GM12878 (cell line): ENCODE data around the gene SMG6. TPM values are rescaled to one million over a fixed set of nuclear protein-coding genes. Genes with fewer than 3 reads are reported as not detected.

Experiments
- ATAC-seq: fragments of 200-7000 bp; cut with Tn5 transposase; 3 replicates; pipeline ENCODE4 v1.9.1; 2020; ENCODE audit warnings: mild to moderate bottlenecking, moderate library complexity
- BruUV-seq: library from RNA; stranded (reverse); fragments of 400-500 nt; replicated peaks from 2 replicates; lab custom pipeline; 2021; lab: Mats Ljungman, UMichigan
- CTCF ChIA-PET: fragments of 300-600 bp; sonication (Branson Sonifier 250); formaldehyde crosslinking; extraction: SDS; loops from one replicate; lab custom pipeline; 2021; ENCODE audit warnings: inconsistent platforms; lab: Yijun Ruan, JAX
- POLR2A ChIA-PET: fragments of 350-600 bp; formaldehyde crosslinking; extraction: SDS; loops from one replicate; lab custom pipeline; 2021; ENCODE audit warnings: inconsistent platforms; lab: Charles Lee
- RAD21 ChIA-PET: fragments of 300-600 bp; sonication (Branson Sonifier 250); formaldehyde crosslinking; loops from one replicate; lab custom pipeline; 2023; ENCODE audit warnings: antibody characterized with exemption; ENCODE audit not compliant: unreplicated experiment; lab: Charles Lee
- SMC1A ChIA-PET: fragments of 300-600 bp; sonication (Branson Sonifier 250); formaldehyde crosslinking; loops from one replicate; lab custom pipeline; 2023; ENCODE audit not compliant: unreplicated experiment, uncharacterized antibody; lab: Charles Lee
- DNase-seq: peaks from one replicate; pipeline ENCODE4 v3.0.0-alpha.2; 2011; ENCODE audit warnings: low read depth, low spot score
- FAIRE-seq: peaks from 3 replicates; lab custom pipeline; 2011; peaks lifted over from hg19 to GRCh38; lab: Jason Lieb, UNC
- H2AFZ ChIP-seq: 2 replicates; pipeline ENCODE4 v1.6.0; 2011; ENCODE audit warnings: low read depth, low read length, control low read depth; ENCODE audit not compliant: control insufficient read depth
- H3K27ac ChIP-seq: 2 replicates; pipeline ENCODE4 v1.5.1; 2011; ENCODE audit warnings: control low read depth; ENCODE audit not compliant: control insufficient read depth, insufficient read depth
- H3K27me3 ChIP-seq, 2 experiments: replicated peaks in 1 of 2; 2 replicates each; pipeline versions ENCODE4 v1.6.0 to v1.6.1; 2011; ENCODE audit warnings: low read length in 1 of 2; ENCODE audit not compliant: control insufficient read depth in 2 of 2, insufficient read depth in 2 of 2
- H3K36me3 ChIP-seq, 2 experiments: 2 replicates each; pipeline ENCODE4 v1.5.1; 2011; ENCODE audit warnings: low read length in 1 of 2; ENCODE audit not compliant: control insufficient read depth in 2 of 2, insufficient read depth in 2 of 2
- H3K4me1 ChIP-seq: 2 replicates; pipeline ENCODE4 v1.6.1; 2011; ENCODE audit warnings: mild to moderate bottlenecking, low read length, moderate library complexity, mixed read lengths; ENCODE audit not compliant: control insufficient read depth, insufficient read depth
- H3K4me2 ChIP-seq: 2 replicates; pipeline ENCODE4 v1.6.0; 2011; ENCODE audit warnings: control low read depth; ENCODE audit not compliant: control insufficient read depth, insufficient read depth
- H3K4me3 ChIP-seq: fragments of 200-600 bp; sonication (generic); 2 replicates; pipeline ENCODE4 v1.5.1; 2016
- H3K79me2 ChIP-seq: 2 replicates; pipeline ENCODE4 v1.6.0; 2011; ENCODE audit warnings: low read length; ENCODE audit not compliant: control insufficient read depth, insufficient read depth
- H3K9ac ChIP-seq: 2 replicates; pipeline ENCODE4 v1.8.0; 2011; ENCODE audit warnings: low read length, control low read depth, mixed read lengths; ENCODE audit not compliant: control insufficient read depth, insufficient read depth
- H3K9me3 ChIP-seq: replicated peaks from 3 replicates; pipeline ENCODE4 v1.5.1; 2011; ENCODE audit warnings: mild to moderate bottlenecking, low read length; ENCODE audit not compliant: control insufficient read depth, insufficient read depth
- H4K20me1 ChIP-seq: 2 replicates; pipeline ENCODE4 v1.6.0; 2011; ENCODE audit not compliant: control insufficient read depth, insufficient read depth
- BACH1 ChIP-seq: fragments of 450-650 bp; IDR thresholded peaks from 2 replicates; pipeline ENCODE4 v1.6.1; 2017; ENCODE audit warnings: mild to moderate bottlenecking, borderline replicate concordance
- CBX3 ChIP-seq: fragments of 200-600 bp; sonication (generic); IDR thresholded peaks from 2 replicates; pipeline ENCODE4 v1.6.1; 2016; ENCODE audit warnings: low read depth, borderline replicate concordance
- CREM ChIP-seq: IDR thresholded peaks from 2 replicates; pipeline ENCODE4 v1.6.1; 2014; ENCODE audit warnings: antibody characterized with exemption, low read depth
- FOS ChIP-seq: IDR thresholded peaks from 3 replicates; pipeline ENCODE4 v1.6.1; 2011; ENCODE audit warnings: borderline replicate concordance; ENCODE audit not compliant: insufficient read length; ENCODE audit errors: extremely low read depth
- FOXM1 ChIP-seq: IDR thresholded peaks from 2 replicates; pipeline ENCODE4 v1.6.1; 2012; ENCODE audit warnings: low read depth, mild to moderate bottlenecking, inconsistent platforms, low read length, moderate library complexity
- JUND ChIP-seq: IDR thresholded peaks from 2 replicates; pipeline ENCODE4 v1.6.1; 2012; ENCODE audit warnings: low read depth, mild to moderate bottlenecking, low read length, improper control_type of control experiment, moderate library complexity
- KLF5 ChIP-seq: fragments of 450-650 bp; IDR thresholded peaks from 2 replicates; pipeline ENCODE4 v1.6.1; 2014; ENCODE audit warnings: mild to moderate bottlenecking; ENCODE audit not compliant: partially characterized antibody
- NRF1 ChIP-seq: conservative IDR thresholded peaks from 2 replicates; pipeline ENCODE4 v1.6.1; 2011; ENCODE audit warnings: mild to moderate bottlenecking, low read depth, low read length, improper control_type of control experiment
- RAD21 ChIP-seq: IDR thresholded peaks from 2 replicates; pipeline ENCODE4 v1.6.1; 2011; ENCODE audit warnings: mild to moderate bottlenecking, low read depth, low read length, moderate library complexity; ENCODE audit not compliant: insufficient read depth
- RUNX3 ChIP-seq: IDR thresholded peaks from 2 replicates; pipeline ENCODE4 v1.6.1; 2012; ENCODE audit warnings: low read length, inconsistent platforms
- YY1 ChIP-seq: IDR thresholded peaks from 2 replicates; pipeline ENCODE4 v1.6.1; 2011; ENCODE audit warnings: low read depth, mild to moderate bottlenecking, low read length
- WGBS: methylation state at CpG from one replicate; pipeline ENCODE4 v1.1.6; 2016; ENCODE audit warnings: low lambda C conversion rate; ENCODE audit not compliant: insufficient replicate concordance, insufficient coverage; ENCODE audit errors: missing lambda C conversion rate; 5-methylcytosine and 5-hydroxymethylcytosine counted together
- in situ Hi-C: fragments of 300-500 bp; cut with MboI; formaldehyde crosslinking; loops from 9 replicates; pipeline ENCODE4 v1.14.3; 2018; ENCODE audit warnings: mixed read lengths
- intact Hi-C: fragments of 100-400 bp; cut with micrococcal nuclease; formaldehyde crosslinking; loops from one replicate; pipeline ENCODE4 v1.14.2; 2022; ENCODE audit not compliant: unreplicated experiment
- polyA plus RNA-seq, 11 experiments: library from polyadenylated mRNA; depleted of rRNA in 4 of 11; unstranded in 6 of 11; stranded (reverse) in 5 of 11; fragments of >200 nt; fragmentation: Nextera tagmentation in 4 of 11; fragmentation: Illumina TruSeq in 1 of 11; extraction: Ambion mirVana in 4 of 11; extraction: Trizol in 1 of 11; gene quantifications; 1 replicate in 1 of 11; 2 replicates in 10 of 11; pipeline versions ENCODE4 v1.2.1 to v1.2.3, GENCODE V29; 2011 to 2016; ENCODE audit warnings: inconsistent platforms in 2 of 11, missing spikeins in 2 of 11, low read depth in 1 of 11
- total RNA-seq, 4 experiments: library from RNA; depleted of rRNA in 3 of 4; stranded (reverse); fragments of >200 nt in 3 of 4; fragmentation: Illumina TruSeq in 1 of 4; extraction: Trizol in 1 of 4; gene quantifications; 2 replicates each; pipeline versions ENCODE4 v1.2.1 to v1.2.3, GENCODE V29; 2013 to 2021
- TF ChIP-seq, protein P1 (sequence below): IDR thresholded peaks from 2 replicates; pipeline ENCODE4 v1.6.1; 2012; ENCODE audit warnings: low read length, inconsistent platforms
- TF ChIP-seq, protein P2 (sequence below): IDR thresholded peaks from 2 replicates; pipeline ENCODE4 v1.6.1; 2011; ENCODE audit warnings: borderline replicate concordance, low read depth, mild to moderate bottlenecking, moderate library complexity, mixed read lengths, low read length; ENCODE audit not compliant: insufficient read depth; ENCODE audit errors: extremely low read length

Gene SMG6
- total and polyA plus RNA-seq, 10 of the 15 experiments (the other 5 are each of a cell fraction or from before 2014, with no cell fraction given): 0.58 to 28.7 (median 15.7) TPM

DNA sequence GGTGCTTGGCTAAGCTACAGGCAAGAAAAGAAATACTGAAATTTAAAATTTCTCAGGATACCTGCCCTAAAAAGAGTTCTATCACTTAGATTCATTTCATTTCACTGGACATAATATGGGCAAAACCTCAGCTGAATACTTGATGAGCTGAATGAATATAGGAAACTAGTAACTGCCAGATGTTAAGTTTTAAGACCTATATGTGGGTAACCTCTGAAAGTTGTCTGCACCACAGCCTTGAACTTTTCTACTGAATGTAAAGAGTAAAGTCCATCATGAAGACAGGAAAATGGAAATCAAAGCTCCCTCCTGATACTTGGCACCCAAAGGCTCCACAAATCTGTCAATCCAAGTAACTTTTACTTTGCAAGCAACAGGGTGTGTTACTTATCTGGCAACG is 197.9 kb downstream of the SMG6 start:
- DNase-seq (no peak), ATAC-seq (peak; percentile 49; the same call in 2 of the 3 replicates), FAIRE-seq (no peak)
- WGBS: 100% methylated on average over 1 of the region's 1 CpG
- intact Hi-C loops (no loop called here), in situ Hi-C loops (no loop called here)
- Histone ChIP-seq H3K36me3 (peaks cover 0 to 5% of the 10 kb centered on the region in 2 experiments; a peak in 3 of 4 replicates), H4K20me1 (no peaks in the 10 kb centered on the region), H3K9ac (no peak overlapping the region), H3K9me3 (no peaks in the 10 kb centered on the region), H3K79me2 (no peaks in the 10 kb centered on the region), H3K4me2 (no peak overlapping the region), H3K4me3 (no peak overlapping the region), H3K27me3 (no peaks in the 10 kb centered on the region), H3K27ac (no peak overlapping the region; the same call in 1 of the 2 replicates), H3K4me1 (peaks cover 25% of the 10 kb centered on the region), H2AFZ (no peak overlapping the region)
- ChIA-PET RAD21 (interaction anchor here (1.7 kb wide), 1 partner anchor 15 kb away, joined by 5 read pairs; no protein-coding TSS in a partner anchor), SMC1A (interaction anchor here (1.0 to 2.3 kb wide), 5 partner anchors 13 to 33 kb away, joined by 3 to 9 read pairs (median 6); no protein-coding TSS in a partner anchor), POLR2A (no interaction called here), CTCF (interaction anchor here (0.7 to 1.5 kb wide), 3 partner anchors 9 to 47 kb away, joined by 3 read pairs; no protein-coding TSS in a partner anchor)
- BruUV-seq: no TSS peak
- no peak for TF ChIP-seq FOXM1
- peak; percentile 40 for TF ChIP-seq RUNX3

DNA sequence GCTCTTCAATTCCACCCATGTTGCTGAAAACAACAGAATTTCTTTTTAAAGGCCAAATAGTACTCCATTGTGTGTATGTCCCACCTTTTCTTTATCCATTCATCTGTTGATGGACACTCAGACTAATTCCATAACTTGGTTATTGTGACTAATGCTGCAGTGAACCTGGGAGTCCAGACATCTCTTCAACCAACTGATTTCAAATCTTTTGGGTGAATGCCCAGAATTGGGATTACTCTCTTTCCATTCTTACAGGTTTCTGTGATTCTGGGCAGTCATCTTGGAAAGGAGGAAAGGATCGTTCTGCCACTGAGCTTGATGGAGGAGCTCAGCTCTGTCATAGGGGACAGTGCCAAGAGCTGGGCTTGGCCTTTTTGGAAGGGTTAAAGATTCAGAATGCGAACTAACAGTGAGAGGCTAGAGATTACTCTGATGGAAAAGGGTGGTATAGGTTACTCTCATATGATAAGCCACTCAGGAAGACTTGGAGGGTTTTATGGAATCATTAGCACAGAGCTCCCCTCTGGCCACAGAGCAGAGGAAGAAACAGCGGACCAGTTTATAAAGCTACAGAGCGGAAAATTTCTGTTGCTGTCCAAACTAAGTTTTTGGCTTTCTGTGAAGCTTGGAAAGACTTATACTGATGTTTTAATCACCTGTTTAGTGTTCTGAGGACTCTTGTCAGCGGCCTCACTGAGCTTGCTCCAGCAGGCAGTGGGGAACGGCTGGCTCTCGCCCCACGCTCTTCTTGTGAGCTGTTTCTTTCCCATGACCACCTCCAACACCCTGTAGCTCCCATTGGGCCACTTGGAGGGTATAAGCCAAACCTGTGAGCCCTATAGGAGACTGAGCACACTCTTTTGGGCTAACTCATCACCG is 200.4 kb downstream of the SMG6 start:
- Histone ChIP-seq H3K79me2 (no peaks in the 10 kb centered on the region), H3K27ac (no peak overlapping the region), H3K9ac (no peak overlapping the region), H3K9me3 (no peaks in the 10 kb centered on the region), H2AFZ (no peak overlapping the region), H3K36me3 (peaks cover 0 to 5% of the 10 kb centered on the region in 2 experiments; a peak in 3 of 4 replicates), H3K27me3 (no peaks in the 10 kb centered on the region), H3K4me1 (peaks cover 17% of the 10 kb centered on the region), H4K20me1 (no peaks in the 10 kb centered on the region), H3K4me2 (no peak overlapping the region), H3K4me3 (no peak overlapping the region)
- WGBS: 97% methylated on average over 9 of the region's 9 CpGs
- CTCF ChIA-PET: interaction anchor here (0.9 to 2.0 kb wide), 8 partner anchors 9 to 279 kb away, joined by 3 to 7 read pairs (median 4); no protein-coding TSS in a partner anchor
- no peak for FAIRE-seq
- in situ Hi-C loops: no loop called here
- intact Hi-C loops: no loop called here
- BruUV-seq: no TSS peak
- no peak for ATAC-seq
- SMC1A ChIA-PET: interaction anchor here (0.6 to 1.3 kb wide), 7 partner anchors 10 to 142 kb away, joined by 3 to 5 read pairs (median 4); no protein-coding TSS in a partner anchor
- DNase-seq: no peak
- RAD21 ChIA-PET: interaction anchor here (1.2 to 2.3 kb wide), 2 partner anchors 10 to 13 kb away, joined by 4 to 7 read pairs; no protein-coding TSS in a partner anchor
- POLR2A ChIA-PET: interaction anchor here (0.6 to 1.4 kb wide), 2 partner anchors 14 to 20 kb away, joined by 7 read pairs; no protein-coding TSS in a partner anchor
- TF ChIP-seq, protein P1, sequence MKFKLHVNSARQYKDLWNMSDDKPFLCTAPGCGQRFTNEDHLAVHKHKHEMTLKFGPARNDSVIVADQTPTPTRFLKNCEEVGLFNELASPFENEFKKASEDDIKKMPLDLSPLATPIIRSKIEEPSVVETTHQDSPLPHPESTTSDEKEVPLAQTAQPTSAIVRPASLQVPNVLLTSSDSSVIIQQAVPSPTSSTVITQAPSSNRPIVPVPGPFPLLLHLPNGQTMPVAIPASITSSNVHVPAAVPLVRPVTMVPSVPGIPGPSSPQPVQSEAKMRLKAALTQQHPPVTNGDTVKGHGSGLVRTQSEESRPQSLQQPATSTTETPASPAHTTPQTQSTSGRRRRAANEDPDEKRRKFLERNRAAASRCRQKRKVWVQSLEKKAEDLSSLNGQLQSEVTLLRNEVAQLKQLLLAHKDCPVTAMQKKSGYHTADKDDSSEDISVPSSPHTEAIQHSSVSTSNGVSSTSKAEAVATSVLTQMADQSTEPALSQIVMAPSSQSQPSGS: no peak
- TF ChIP-seq NRF1: no peak
- TF ChIP-seq CREM: no peak
- TF ChIP-seq, protein P2, sequence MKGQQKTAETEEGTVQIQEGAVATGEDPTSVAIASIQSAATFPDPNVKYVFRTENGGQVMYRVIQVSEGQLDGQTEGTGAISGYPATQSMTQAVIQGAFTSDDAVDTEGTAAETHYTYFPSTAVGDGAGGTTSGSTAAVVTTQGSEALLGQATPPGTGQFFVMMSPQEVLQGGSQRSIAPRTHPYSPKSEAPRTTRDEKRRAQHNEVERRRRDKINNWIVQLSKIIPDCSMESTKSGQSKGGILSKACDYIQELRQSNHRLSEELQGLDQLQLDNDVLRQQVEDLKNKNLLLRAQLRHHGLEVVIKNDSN: no peak
- TF ChIP-seq BACH1: no peak
- no peak for TF ChIP-seq JUND
- TF ChIP-seq CBX3: no peak
- TF ChIP-seq RAD21: no peak
- no peak for TF ChIP-seq KLF5
- no peak for TF ChIP-seq FOS
- no peak for TF ChIP-seq YY1
